MM.1S (cell line): Measurements from ENCODE around the gene DAB1.

ENCODE experiments used
- CTCF ChIP-seq: fragments of 300-600 bp; sonication (generic); IDR thresholded peaks from 2 replicates; pipeline ENCODE4 v1.5.1; 2016; ENCODE audit warnings: antibody characterized with exemption, low read length, mixed read lengths
- EZH2 ChIP-seq: fragments of 300-600 bp; sonication (generic); optimal IDR thresholded peaks from 2 replicates; pipeline ENCODE3; 2017; ENCODE audit warnings: low read depth, mild to moderate bottlenecking, antibody characterized with exemption, low read length, mixed read lengths
- EZH2phosphoT487 ChIP-seq: fragments of 300-600 bp; sonication (generic); IDR thresholded peaks from 2 replicates; pipeline ENCODE4 v1.6.1; 2018; ENCODE audit warnings: antibody characterized with exemption, low read length

GRCh38 chr1:57270927-57271698, 152.7 kb downstream of the DAB1 start:
- TF ChIP-seq CTCF = no peak
- TF ChIP-seq EZH2phosphoT487 = no peak
- no peak for TF ChIP-seq EZH2
